Measurements from ENCODE around the gene IMPA2.

IMPA2 gene

GRCh38 chr18:12064086-12064763 is 82.9 kb downstream of the IMPA2 start:
- TF ChIP-seq GATA2 (IDR thresholded peaks at IDR 0.05; ENCODE audit: low read depth, low read length) (no peak), GATA3 (IDR thresholded peaks at IDR 0.05; ENCODE audit: low read depth, low read length) (no peak)

- TF ChIP-seq GATA3 (IDR thresholded peaks at IDR 0.05; ENCODE audit: low read depth, low read length) = no peak
Measured at GRCh38 chr18:12065397-12065796, 84.1 kb downstream of the IMPA2 start.

GRCh38 chr18:12066910-12067511 is 85.7 kb downstream of the IMPA2 start:
- TF ChIP-seq GATA2 (IDR thresholded peaks at IDR 0.05; ENCODE audit: low read depth, low read length) (no peak), GATA3 (IDR thresholded peaks at IDR 0.05; ENCODE audit: low read depth, low read length) (no peak)

- TF ChIP-seq GATA2 (IDR thresholded peaks at IDR 0.05; ENCODE audit: low read depth, low read length) = no peak
- TF ChIP-seq GATA3 (IDR thresholded peaks at IDR 0.05; ENCODE audit: low read depth, low read length) = no peak
Measured at GRCh38 chr18:12067671-12068070, 86.4 kb downstream of the IMPA2 start.

GRCh38 chr18:12068950-12069320 is 87.6 kb downstream of the IMPA2 start:
- TF ChIP-seq GATA2 (IDR thresholded peaks at IDR 0.05; ENCODE audit: low read depth, low read length) = no peak
- no peak for TF ChIP-seq GATA3 (IDR thresholded peaks at IDR 0.05; ENCODE audit: low read depth, low read length)

GRCh38 chr18:12072996-12073395 is 91.7 kb downstream of the IMPA2 start:
- TF ChIP-seq GATA2 (IDR thresholded peaks at IDR 0.05; ENCODE audit: low read depth, low read length) (no peak), GATA3 (IDR thresholded peaks at IDR 0.05; ENCODE audit: low read depth, low read length) (no peak)

GRCh38 chr18:12074736-12075135 is 93.4 kb downstream of the IMPA2 start:
- no peak for TF ChIP-seq GATA3 (IDR thresholded peaks at IDR 0.05; ENCODE audit: low read depth, low read length)
- no peak for TF ChIP-seq GATA2 (IDR thresholded peaks at IDR 0.05; ENCODE audit: low read depth, low read length)

- no peak for TF ChIP-seq GATA2 (IDR thresholded peaks at IDR 0.05; ENCODE audit: low read depth, low read length)
- no peak for TF ChIP-seq GATA3 (IDR thresholded peaks at IDR 0.05; ENCODE audit: low read depth, low read length)
Measured at GRCh38 chr18:12076424-12077140, 95.3 kb downstream of the IMPA2 start.

GRCh38 chr18:12079491-12080237 is 98.4 kb downstream of the IMPA2 start:
- TF ChIP-seq GATA3 (IDR thresholded peaks at IDR 0.05; ENCODE audit: low read depth, low read length) (no peak), GATA2 (IDR thresholded peaks at IDR 0.05; ENCODE audit: low read depth, low read length) (no peak)

Data from SH-SY5Y (cell line).